GM19193 (cell line): ENCODE results near the gene MTA3.

Experiments
- POLR2A ChIP-seq: IDR thresholded peaks from 4 replicates; pipeline ENCODE4 v1.6.1; 2011; ENCODE audit not compliant: insufficient read depth, insufficient read length; ENCODE audit errors: extremely low read depth

MTA3 gene

GRCh38 chr2:42562474-42563144 is 5.8 kb upstream of the MTA3 start:
- TF ChIP-seq POLR2A: no peak

DNA sequence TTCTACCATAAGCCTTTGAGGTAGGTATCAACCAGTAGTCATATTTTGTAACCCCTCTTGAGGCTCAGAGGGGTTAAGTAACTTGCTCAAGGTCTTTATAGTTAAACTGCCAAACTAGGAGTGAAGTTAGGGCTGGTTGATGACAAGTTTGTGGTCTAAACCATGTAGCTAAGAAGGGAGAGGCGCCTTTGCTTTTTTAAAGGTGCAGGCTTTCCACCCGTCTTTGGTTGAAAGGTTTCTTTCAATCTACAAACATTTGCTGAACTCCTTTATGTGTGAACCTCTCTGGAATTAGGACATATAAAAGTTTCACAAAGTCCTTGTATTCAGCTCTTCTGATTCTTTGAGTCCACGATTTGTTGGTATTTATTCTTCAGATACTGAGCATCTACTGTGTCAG is 2.4 kb upstream of the MTA3 start:
- TF ChIP-seq POLR2A: no peak

DNA sequence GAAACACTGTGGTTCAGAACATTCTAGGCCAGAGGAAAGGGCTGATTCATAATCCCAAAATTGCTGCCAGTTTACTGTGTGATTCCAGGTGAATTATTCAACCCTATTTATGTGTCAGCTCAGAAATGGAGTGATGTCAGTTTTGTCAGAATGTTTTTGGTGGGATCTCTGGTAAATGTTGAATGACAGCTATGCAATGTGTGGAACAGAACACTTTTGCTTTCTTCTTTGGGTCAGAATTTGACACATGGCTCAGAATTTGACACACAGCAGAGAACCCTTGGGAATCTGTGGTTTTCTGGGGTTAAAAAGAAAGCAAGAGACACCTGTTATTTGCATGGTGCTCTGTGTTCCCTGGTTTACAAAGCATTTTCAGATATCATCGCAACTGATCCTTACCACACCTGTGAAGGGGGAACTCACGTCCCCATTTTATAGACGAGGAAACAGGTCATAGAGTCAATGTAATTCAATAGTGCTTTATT is 1.6 kb upstream of the MTA3 start:
- no peak for TF ChIP-seq POLR2A

GRCh38 chr2:42567364-42567763 is 1.1 kb upstream of the MTA3 start:
- TF ChIP-seq POLR2A: no peak

GRCh38 chr2:42567806-42568400 is 529 bp upstream of the MTA3 start:
- TF ChIP-seq POLR2A: no peak

- no peak for TF ChIP-seq POLR2A
Observed at GRCh38 chr2:42569116-42569711, 782 bp downstream of the MTA3 start.

- no peak for TF ChIP-seq POLR2A
Observed at GRCh38 chr2:42569883-42570282, 1.5 kb downstream of the MTA3 start.

- TF ChIP-seq POLR2A: no peak
Observed at GRCh38 chr2:42572297-42573081, 4.1 kb downstream of the MTA3 start.

- no peak for TF ChIP-seq POLR2A
Observed at GRCh38 chr2:42573256-42573655, 4.8 kb downstream of the MTA3 start.

DNA sequence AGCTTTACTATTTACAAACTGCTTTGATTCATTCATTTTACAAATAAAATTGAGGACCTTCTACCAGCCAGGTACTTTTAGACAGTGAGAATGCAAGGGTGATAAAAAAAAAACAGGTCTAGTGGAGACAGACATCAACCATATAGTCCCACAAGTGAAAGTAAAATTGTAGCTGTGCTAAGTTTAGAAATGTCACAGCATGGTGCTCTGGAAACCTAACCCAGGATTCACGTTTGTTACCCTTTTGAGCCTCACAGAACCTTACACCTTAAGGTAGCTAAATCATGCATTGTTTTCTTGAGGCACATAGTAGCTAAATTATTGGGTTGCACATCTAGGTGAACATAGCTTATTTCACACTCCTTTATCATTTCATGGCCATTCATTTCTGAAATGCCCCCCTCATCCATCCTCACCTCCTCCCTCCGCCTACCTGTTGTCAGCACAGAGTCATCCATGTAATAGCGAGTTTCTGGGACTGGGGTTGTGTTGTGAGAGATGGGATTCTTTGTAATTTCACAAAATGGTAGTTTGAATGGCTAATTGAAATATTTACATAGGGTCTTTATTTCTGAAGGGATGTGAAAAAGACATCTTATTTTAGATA is 7.1 kb downstream of the MTA3 start:
- no peak for TF ChIP-seq POLR2A

DNA sequence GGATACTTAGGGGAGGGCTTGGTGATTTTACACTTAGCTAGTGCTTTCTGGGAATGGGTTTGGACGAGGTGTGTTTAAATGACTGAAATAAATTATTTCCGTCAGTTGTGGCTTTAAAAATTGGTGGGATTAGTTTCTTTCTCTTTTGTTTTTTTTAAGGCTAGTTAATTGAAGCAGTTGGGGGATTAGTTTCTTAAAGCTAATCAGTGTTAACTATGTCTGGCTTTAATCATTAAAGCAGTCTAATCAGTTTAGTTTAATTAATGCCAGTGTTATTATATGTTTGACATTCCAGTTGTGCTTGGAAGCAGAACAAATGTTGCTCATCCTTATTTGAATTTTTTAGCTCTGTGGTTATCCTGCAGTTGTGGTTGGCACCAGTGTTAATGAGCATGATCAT is 10.2 kb downstream of the MTA3 start:
- TF ChIP-seq POLR2A: no peak

GRCh38 chr2:42581257-42581656 is 12.8 kb downstream of the MTA3 start:
- TF ChIP-seq POLR2A: no peak

DNA sequence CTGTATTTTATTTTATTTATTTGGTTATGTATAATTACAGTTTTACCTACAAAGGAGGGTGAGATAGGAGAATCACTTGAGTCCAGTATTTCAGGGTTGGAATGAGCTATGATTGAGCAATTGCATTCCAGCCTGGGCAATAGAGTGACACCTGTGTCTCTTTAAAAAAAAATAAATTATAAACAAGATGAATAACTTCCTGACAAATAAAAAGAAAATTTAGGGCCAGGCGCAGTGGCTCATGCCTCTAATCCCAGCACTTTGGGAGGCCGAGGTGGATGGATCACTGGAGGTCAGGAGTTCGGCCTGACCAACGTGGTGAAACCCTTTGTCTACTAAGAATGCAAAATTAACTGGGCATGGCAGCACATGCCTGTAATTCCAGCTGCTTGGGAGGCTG is 17.3 kb downstream of the MTA3 start:
- no peak for TF ChIP-seq POLR2A

DNA sequence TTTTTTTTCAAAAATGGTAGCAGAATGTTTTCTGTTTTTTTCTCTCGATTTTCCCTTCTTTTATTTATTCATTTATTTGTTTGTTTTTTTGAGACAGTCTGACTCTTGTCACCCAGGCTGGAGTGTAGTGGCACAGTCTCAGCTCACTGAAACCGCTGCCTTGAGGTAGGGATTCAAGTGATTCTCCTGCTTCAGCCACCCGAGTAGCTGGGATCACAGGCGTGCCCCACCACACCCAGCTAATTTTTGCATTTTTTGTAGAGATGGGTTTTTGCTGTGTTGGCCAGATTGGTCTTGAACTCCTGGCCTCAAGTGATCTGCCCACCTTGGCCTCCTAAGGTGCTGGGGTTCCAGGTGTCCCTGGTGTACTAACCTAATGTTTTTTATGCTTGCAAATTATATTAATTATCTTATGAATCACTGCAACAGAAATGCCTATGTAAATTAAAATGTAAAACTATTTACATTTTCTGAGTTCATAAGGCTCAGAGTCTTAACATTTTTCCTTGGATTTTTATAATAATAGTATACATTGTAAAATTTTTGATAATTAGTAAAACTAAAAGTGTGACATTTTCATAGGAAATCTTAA is 19.2 kb downstream of the MTA3 start:
- no peak for TF ChIP-seq POLR2A

DNA sequence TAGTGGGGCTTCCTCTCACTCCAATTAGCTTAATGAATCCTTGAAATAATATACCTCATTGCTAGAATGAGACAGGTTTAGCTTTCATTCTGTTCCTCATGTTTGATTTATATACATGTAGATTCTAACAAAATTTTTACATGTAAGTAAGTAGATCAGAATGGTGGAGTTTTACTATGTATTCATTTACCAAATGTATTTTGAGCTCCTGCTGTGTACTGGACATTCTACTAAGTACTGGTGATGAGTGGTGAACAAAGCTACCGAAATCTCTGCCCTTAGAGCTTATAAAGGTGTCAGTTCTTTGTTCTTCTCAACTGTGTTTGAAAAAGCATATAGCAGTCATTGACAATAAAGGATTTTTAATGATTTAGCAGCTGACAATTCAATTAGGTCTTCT is 19.7 kb downstream of the MTA3 start:
- TF ChIP-seq POLR2A: no peak

GRCh38 chr2:42590176-42590575 is 21.7 kb downstream of the MTA3 start:
- TF ChIP-seq POLR2A: no peak

DNA sequence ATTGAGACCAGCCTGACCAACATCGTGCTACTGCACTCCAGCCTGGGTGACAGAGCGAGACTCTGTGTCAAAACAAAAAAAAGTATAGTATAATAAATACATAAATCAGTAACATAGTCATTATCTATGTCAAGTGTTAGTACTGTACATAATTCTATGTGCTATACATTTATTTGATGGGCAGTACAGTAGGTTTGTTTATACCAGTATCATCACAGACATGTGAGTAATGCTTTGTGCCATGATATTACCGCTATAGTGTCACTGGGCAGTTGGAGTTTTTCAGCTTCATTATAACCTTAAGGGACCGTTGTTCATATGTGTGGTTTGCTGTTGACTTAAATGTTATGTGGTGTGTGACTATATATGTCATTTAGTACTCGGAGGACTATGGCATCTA is 24.9 kb downstream of the MTA3 start:
- no peak for TF ChIP-seq POLR2A
